AG10803 (cell line): ENCODE results near the gene ZBED1.
"Not testable (repeated sequence)": the region's sequence is repeated elsewhere in the genome, so short reads cannot be mapped to it uniquely, and the experiment has no call there.

Source experiments
- DNase-seq: peaks from one replicate; pipeline ENCODE4 v3.0.0; 2010; ENCODE audit warnings: low read depth
- H3K4me3 ChIP-seq: 2 replicates; pipeline ENCODE4 v1.5.1; 2011; ENCODE audit warnings: mild to moderate bottlenecking, low read length, control low read depth
- CTCF ChIP-seq: conservative IDR thresholded peaks from 2 replicates; pipeline ENCODE4 v1.5.1; 2011; ENCODE audit warnings: mild to moderate bottlenecking, low read length, control low read depth, inconsistent platforms

The ZBED1 gene

GRCh38 chrX:2508648-2509335 lies 8.0 kb upstream of the ZBED1 start:
- no peak overlapping the region for H3K4me3 ChIP-seq
- DNase-seq: no peak
- TF ChIP-seq CTCF: no peak

GRCh38 chrX:2507904-2508627 lies 7.3 kb upstream of the ZBED1 start:
- no peak overlapping the region for H3K4me3 ChIP-seq
- no peak for DNase-seq
- no peak for TF ChIP-seq CTCF

- TF ChIP-seq CTCF: no peak
- no peak overlapping the region for H3K4me3 ChIP-seq
- DNase-seq: no peak
These were observed 6.4 kb upstream of the ZBED1 start for GRCh38 chrX:2507196-2507595.

GRCh38 chrX:2505341-2505740 lies 4.6 kb upstream of the ZBED1 start:
- not testable (repeated sequence) for H3K4me3 ChIP-seq, DNase-seq

GRCh38 chrX:2504706-2505332 lies 4.0 kb upstream of the ZBED1 start:
- TF ChIP-seq CTCF: no peak
- H3K4me3 ChIP-seq: no peak overlapping the region
- no peak for DNase-seq

GRCh38 chrX:2503591-2504500 lies 3.1 kb upstream of the ZBED1 start:
- no peak for TF ChIP-seq CTCF
- DNase-seq: no peak
- H3K4me3 ChIP-seq: no peak overlapping the region
